HG03457 (cell line): ENCODE measurements around the gene VPS37B.

Experiments
- ATAC-seq: cut with Tn5 transposase; IDR thresholded peaks from one replicate; pipeline ENCODE4 v1.9.1; 2021; ENCODE audit warnings: moderate number of reproducible peaks; ENCODE audit not compliant: unreplicated experiment

VPS37B gene

DNA sequence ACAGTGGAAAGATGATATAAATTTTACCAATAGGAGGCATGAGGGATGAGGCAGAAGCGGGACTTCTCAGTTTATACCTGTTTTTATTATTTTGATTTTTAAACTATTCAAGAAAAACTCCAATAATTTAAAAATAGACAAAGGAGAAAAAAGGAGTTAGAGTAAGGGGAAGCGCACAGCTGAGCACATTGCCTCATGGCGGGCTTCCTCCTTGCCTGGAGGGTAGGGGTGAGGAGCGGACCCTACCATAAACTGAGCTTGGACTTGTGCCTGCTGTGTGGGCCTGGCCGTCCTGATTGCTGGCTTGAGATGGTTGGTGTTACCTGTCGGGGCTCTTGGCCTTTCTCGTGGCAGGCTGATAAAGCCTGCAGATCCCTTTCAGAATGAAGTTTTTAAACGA, 75.8 kb downstream of the VPS37B start:
- ATAC-seq: no peak

DNA sequence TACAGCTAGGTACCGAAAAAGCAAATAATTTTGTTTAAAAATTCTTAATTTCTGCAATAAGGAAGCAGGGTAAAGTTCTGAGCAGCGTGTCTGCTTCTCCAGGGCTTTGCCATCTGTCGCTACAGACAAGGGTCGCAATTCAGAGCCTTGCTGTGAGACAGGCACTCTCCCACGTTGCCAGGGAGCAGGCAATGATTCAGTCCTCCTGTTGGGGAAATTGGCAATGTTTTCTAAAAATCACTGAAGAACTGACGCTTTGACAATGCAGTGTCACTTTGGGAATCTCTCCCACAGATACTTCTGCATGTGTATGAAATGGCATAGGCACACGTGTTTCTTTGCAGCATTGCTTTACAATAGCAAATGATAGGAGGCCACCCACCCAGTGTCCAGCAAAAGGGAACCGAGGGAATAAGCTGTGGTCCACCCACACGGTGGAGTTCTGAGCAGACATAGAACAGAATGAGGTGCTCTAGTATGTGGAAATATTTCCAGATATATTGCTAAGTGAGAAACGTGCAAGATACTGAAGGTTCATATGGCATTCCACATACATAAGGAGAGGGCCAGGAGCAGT, 76.6 kb downstream of the VPS37B start:
- ATAC-seq: no peak
